Lower leg skin (tissue), 3 donors: ENCODE data around the gene RNASE9.

Experiments
- POLR2A ChIP-seq, 2 donors: fragments of 450-650 bp; IDR thresholded peaks; one replicate each; pipeline ENCODE4 v1.6.1; 2016 to 2017; ENCODE audit warnings: antibody characterized with exemption in 2 of 2, mild to moderate bottlenecking in 1 of 2, moderate library complexity in 1 of 2
- TF ChIP-seq, protein P1 (sequence below), 3 donors: fragments of 450-650 bp; IDR thresholded peaks; one replicate each; pipeline ENCODE4 v1.5.1; 2016; ENCODE audit warnings: antibody characterized with exemption in 3 of 3, mild to moderate bottlenecking in 3 of 3, moderate library complexity in 2 of 3

DNA sequence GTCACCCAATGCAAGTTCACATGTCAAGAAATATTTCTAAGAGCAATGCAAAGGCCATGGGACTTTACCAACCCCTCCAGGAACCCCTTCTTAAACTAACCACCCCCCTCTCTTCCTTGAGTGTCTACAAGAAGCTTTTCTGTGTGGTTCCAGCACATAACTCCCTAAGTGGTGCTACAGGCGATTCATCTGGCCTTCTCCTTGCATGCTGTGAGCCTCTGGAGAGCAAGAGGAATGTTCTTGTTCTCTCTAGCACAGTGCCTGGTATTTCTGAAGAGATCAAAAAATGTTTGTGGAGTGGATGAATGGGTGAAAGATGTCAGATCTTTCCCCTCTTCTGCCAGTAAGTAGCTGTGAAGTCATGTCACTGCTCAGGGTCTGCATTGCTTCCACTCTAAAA lies 36.3 kb upstream of the RNASE9 start:
- TF ChIP-seq, protein P1, sequence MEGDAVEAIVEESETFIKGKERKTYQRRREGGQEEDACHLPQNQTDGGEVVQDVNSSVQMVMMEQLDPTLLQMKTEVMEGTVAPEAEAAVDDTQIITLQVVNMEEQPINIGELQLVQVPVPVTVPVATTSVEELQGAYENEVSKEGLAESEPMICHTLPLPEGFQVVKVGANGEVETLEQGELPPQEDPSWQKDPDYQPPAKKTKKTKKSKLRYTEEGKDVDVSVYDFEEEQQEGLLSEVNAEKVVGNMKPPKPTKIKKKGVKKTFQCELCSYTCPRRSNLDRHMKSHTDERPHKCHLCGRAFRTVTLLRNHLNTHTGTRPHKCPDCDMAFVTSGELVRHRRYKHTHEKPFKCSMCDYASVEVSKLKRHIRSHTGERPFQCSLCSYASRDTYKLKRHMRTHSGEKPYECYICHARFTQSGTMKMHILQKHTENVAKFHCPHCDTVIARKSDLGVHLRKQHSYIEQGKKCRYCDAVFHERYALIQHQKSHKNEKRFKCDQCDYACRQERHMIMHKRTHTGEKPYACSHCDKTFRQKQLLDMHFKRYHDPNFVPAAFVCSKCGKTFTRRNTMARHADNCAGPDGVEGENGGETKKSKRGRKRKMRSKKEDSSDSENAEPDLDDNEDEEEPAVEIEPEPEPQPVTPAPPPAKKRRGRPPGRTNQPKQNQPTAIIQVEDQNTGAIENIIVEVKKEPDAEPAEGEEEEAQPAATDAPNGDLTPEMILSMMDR (IDR thresholded peaks at IDR 0.05) = no peak
- TF ChIP-seq POLR2A (IDR thresholded peaks at IDR 0.05) = no peak
